ENCODE results near the gene FAM163B. TPM values are rescaled to one million over a fixed set of nuclear protein-coding genes. Genes with fewer than 3 reads are reported as not detected.

The FAM163B gene
- total and polyA plus RNA-seq, 2 donors (not counting 3 experiments of a cell fraction or from before 2014, with no cell fraction given) = not detected

DNA sequence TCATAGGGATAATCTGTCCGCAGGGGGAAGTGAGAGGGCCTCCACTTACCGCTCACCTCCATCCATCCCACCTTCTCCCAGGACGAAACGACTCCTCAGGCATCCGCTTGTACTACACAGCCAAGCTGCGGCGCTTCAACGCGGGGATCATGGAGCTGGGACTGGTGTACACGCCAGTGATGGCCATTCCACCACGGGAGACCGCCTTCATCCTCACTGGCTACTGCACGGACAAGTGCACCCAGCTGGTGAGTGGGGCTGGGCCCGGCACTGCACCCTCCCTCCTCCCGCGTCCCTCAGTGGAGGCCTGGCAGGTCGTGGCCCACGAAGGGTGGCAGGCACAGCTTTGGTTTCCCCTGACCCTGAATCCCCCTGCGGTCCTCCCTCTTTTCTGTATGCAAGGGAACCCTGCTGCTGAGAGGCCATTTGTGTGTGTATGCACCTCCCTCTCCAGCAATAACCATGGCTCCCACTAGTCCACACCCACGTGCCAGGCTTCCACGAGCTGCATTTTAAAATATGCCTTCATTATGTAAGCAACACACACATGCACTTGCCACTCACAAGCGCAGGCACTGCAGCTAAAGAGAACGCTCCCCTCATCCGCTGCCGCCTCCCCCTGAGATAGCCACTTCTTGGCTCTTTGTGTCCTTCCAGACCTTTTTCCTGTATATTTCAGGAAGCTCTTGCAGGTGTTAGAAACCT lies 38.7 kb upstream of the FAM163B start:
- H3K9ac ChIP-seq (replicated peaks; ENCODE audit: extremely low read depth, insufficient read depth, low read length) = no peak overlapping the region
- no peaks in the 10 kb centered on the region for H3K79me2 ChIP-seq (ENCODE audit: control insufficient read depth, insufficient read depth, low read length)
- no peak overlapping the region for H3K4me2 ChIP-seq (ENCODE audit: insufficient read depth, low read length)
- BruUV-seq (replicated peaks) = no TSS peak
- no peak overlapping the region for H3K4me3 ChIP-seq (replicated peaks in 1 of 3; ENCODE audit: insufficient read depth in 1 of 3, low read depth in 1 of 3, low read length in 3 of 3)
- intact Hi-C loops (cut with micrococcal nuclease) (no loop called here), dilution Hi-C loops (cut with MboI; ENCODE audit: extremely low pct_ligation_motif_present, low sequenced_read_pairs) (no loop called here)
- CTCF ChIA-PET = no interaction called here
- H4K20me1 ChIP-seq (replicated peaks; ENCODE audit: control insufficient read depth, extremely low read depth, insufficient read depth, low read length) = no peaks in the 10 kb centered on the region
- no peaks in the 10 kb centered on the region for H3K36me3 ChIP-seq (ENCODE audit: control insufficient read depth in 2 of 2, extremely low read depth in 1 of 2, insufficient read depth in 2 of 2, low read length in 2 of 2)
- TF ChIP-seq MYC (IDR thresholded peaks at IDR 0.05; ENCODE audit: low read depth, low read length) (no peak), JUN (IDR thresholded peaks at IDR 0.05; ENCODE audit: borderline replicate concordance, insufficient read depth, insufficient read length, low read depth) (no peak), EZH2 (IDR thresholded peaks at IDR 0.05; ENCODE audit: borderline replicate concordance, low read depth, low read length, severe bottlenecking) (no peak), GATA2 (IDR thresholded peaks at IDR 0.05; ENCODE audit: insufficient read depth, insufficient read length, low read depth, low read length) (no peak), POLR2A (IDR thresholded peaks at IDR 0.05; ENCODE audit: low read depth, low read length) (no peak), FOS (IDR thresholded peaks at IDR 0.05; ENCODE audit: borderline replicate concordance, insufficient read depth, low read length) (no peak), POLR2AphosphoS5 (IDR thresholded peaks at IDR 0.05; ENCODE audit: insufficient read depth, low read depth, low read length) (no peak)
- TF ChIP-seq, protein P1, sequence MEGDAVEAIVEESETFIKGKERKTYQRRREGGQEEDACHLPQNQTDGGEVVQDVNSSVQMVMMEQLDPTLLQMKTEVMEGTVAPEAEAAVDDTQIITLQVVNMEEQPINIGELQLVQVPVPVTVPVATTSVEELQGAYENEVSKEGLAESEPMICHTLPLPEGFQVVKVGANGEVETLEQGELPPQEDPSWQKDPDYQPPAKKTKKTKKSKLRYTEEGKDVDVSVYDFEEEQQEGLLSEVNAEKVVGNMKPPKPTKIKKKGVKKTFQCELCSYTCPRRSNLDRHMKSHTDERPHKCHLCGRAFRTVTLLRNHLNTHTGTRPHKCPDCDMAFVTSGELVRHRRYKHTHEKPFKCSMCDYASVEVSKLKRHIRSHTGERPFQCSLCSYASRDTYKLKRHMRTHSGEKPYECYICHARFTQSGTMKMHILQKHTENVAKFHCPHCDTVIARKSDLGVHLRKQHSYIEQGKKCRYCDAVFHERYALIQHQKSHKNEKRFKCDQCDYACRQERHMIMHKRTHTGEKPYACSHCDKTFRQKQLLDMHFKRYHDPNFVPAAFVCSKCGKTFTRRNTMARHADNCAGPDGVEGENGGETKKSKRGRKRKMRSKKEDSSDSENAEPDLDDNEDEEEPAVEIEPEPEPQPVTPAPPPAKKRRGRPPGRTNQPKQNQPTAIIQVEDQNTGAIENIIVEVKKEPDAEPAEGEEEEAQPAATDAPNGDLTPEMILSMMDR (IDR thresholded peaks at IDR 0.05; ENCODE audit: extremely low read depth in 1 of 2, insufficient read depth in 1 of 2, low read depth in 1 of 2, low read length in 2 of 2) = no peak
- TF ChIP-seq, protein P2, sequence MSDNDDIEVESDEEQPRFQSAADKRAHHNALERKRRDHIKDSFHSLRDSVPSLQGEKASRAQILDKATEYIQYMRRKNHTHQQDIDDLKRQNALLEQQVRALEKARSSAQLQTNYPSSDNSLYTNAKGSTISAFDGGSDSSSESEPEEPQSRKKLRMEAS (IDR thresholded peaks at IDR 0.05; ENCODE audit: insufficient read depth, insufficient read length) = no peak
- H3K9me3 ChIP-seq (replicated peaks; ENCODE audit: control insufficient read depth, insufficient read depth, low read length) = no peaks in the 10 kb centered on the region
- no peak overlapping the region for H3K27ac ChIP-seq (ENCODE audit: insufficient read depth, low read depth, low read length)
- no peak for DNase-seq (ENCODE audit: low read depth, low spot score)
- no peaks in the 10 kb centered on the region for H3K9me1 ChIP-seq (replicated peaks; ENCODE audit: control insufficient read depth, extremely low read depth, insufficient read depth, low read length)
- POLR2A ChIA-PET = no interaction called here
- FAIRE-seq = no peak
- no peaks in the 10 kb centered on the region for H3K27me3 ChIP-seq (ENCODE audit: control insufficient read depth in 2 of 2, insufficient read depth in 2 of 2, low read length in 2 of 2)
- H2AFZ ChIP-seq (ENCODE audit: low read depth, low read length) = no peak overlapping the region
- H3K4me1 ChIP-seq (ENCODE audit: control insufficient read depth, extremely low read depth, insufficient read depth, low read length) = no peaks in the 10 kb centered on the region

All from endothelial cell of umbilical vein (primary cell).